K562 (cell line): ENCODE results near the gene C2CD2. TPM values are rescaled to one million over a fixed set of nuclear protein-coding genes. Genes with fewer than 3 reads are reported as not detected.

Source experiments
- CCAR2 ChIP-seq: fragments of 200-400 bp; formaldehyde crosslinking; IDR thresholded peaks from 2 replicates; pipeline ENCODE4 v1.6.1; 2017; ENCODE audit warnings: mild to moderate bottlenecking, low read depth, low read length
- CEBPG ChIP-seq, 3 experiments: fragments of 200-800 bp in 1 of 3; sonication (Bioruptor generic) in 1 of 3; sonication (generic) in 1 of 3; formaldehyde crosslinking in 1 of 3; IDR thresholded peaks in 2 of 3; conservative IDR thresholded peaks in 1 of 3; 2 replicates each; pipeline versions ENCODE4 v1.6.1 to v1.8.0; 2016 to 2022; ENCODE audit warnings: missing compliant biosample characterization in 2 of 3, missing genetic modification characterization in 2 of 3, mild to moderate bottlenecking in 1 of 3, missing genetic modification reagents in 1 of 3
- CHD1 ChIP-seq: fragments of 200-600 bp; sonication (generic); IDR thresholded peaks from one replicate; pipeline ENCODE4 v1.6.1; 2012; ENCODE audit warnings: mild to moderate bottlenecking, moderate library complexity, low read length, inconsistent platforms
- CSDE1 ChIP-seq, 2 experiments: fragments of 450-650 bp; IDR thresholded peaks; 2 replicates each; pipeline ENCODE4 v1.6.1; 2016; ENCODE audit warnings: mild to moderate bottlenecking in 1 of 2
- FOXM1 ChIP-seq, 2 experiments: fragments of 450-650 bp in 1 of 2; sonication (generic) in 1 of 2; formaldehyde crosslinking in 1 of 2; IDR thresholded peaks; 2 replicates each; pipeline versions ENCODE4 v1.6.1 to v1.9.0; 2017 to 2022; ENCODE audit warnings: low read depth in 2 of 2, mild to moderate bottlenecking in 2 of 2, missing genetic modification reagents in 1 of 2, moderate library complexity in 1 of 2
- KDM1A ChIP-seq, 2 experiments: fragments of 450-650 bp; IDR thresholded peaks; 2 replicates each; pipeline ENCODE4 v1.6.1; 2016; ENCODE audit warnings: mild to moderate bottlenecking in 2 of 2
- KLF6 ChIP-seq: fragments of 250-450 bp; sonication (Bioruptor Pico); IDR thresholded peaks from 2 replicates; pipeline ENCODE4 v1.4.0; 2020; ENCODE audit warnings: mild to moderate bottlenecking, moderate library complexity, borderline replicate concordance
- MCM5 ChIP-seq: fragments of 450-650 bp; IDR thresholded peaks from 2 replicates; pipeline ENCODE4 v1.6.1; 2016; ENCODE audit warnings: low read depth
- NR2F6 ChIP-seq: fragments of 450-650 bp; formaldehyde crosslinking; IDR thresholded peaks from 2 replicates; pipeline ENCODE4 v1.4.0; 2020; ENCODE audit warnings: mild to moderate bottlenecking
- PML ChIP-seq: IDR thresholded peaks from 2 replicates; pipeline ENCODE4 v1.6.1; 2012; ENCODE audit warnings: low read length, inconsistent platforms
- RBFOX2 ChIP-seq: fragments of 200-400 bp; formaldehyde crosslinking; IDR thresholded peaks from 2 replicates; pipeline ENCODE4 v1.6.1; 2017; ENCODE audit warnings: low read depth, mild to moderate bottlenecking, low read length, moderate library complexity
- RBM22 ChIP-seq: fragments of 200-400 bp; formaldehyde crosslinking; IDR thresholded peaks from 2 replicates; pipeline ENCODE4 v1.6.1; 2018; ENCODE audit warnings: low read length, low read depth; ENCODE audit not compliant: poor library complexity, severe bottlenecking
- RNF2 ChIP-seq: sonication (generic); IDR thresholded peaks from 2 replicates; pipeline ENCODE4 v1.6.1; 2016
- SMAD2 ChIP-seq: fragments of 150-350 bp; IDR thresholded peaks from 2 replicates; pipeline ENCODE4 v1.6.1; 2014; ENCODE audit warnings: low read depth, mild to moderate bottlenecking, low read length
- ZNF146 ChIP-seq: IDR thresholded peaks from one replicate; pipeline ENCODE4 v1.6.1; 2018; ENCODE audit warnings: missing compliant biosample characterization; ENCODE audit not compliant: unreplicated experiment
- ZNF695 ChIP-seq: fragments of 450-650 bp; formaldehyde crosslinking; IDR thresholded peaks from 2 replicates; pipeline ENCODE4 v1.4.0; 2020; ENCODE audit warnings: mild to moderate bottlenecking, moderate library complexity
- ZNF785 ChIP-seq: fragments of 250-450 bp; sonication (Bioruptor Pico); IDR thresholded peaks from 2 replicates; pipeline ENCODE4 v1.4.0; 2020; ENCODE audit warnings: mild to moderate bottlenecking
- polyA plus RNA-seq, 8 experiments: library from polyadenylated mRNA; depleted of rRNA in 4 of 8; stranded (reverse) in 5 of 8; unstranded in 3 of 8; fragments of >200 nt; fragmentation: Nextera tagmentation in 2 of 8; fragmentation: Illumina TruSeq in 1 of 8; extraction: Ambion mirVana in 2 of 8; extraction: Trizol in 1 of 8; gene quantifications; 2 replicates each; pipeline versions ENCODE4 v1.2.1 to v1.2.3, GENCODE V29; 2011 to 2014; ENCODE audit warnings: inconsistent platforms in 1 of 8, missing spikeins in 1 of 8
- total RNA-seq, 7 experiments: library from RNA; depleted of rRNA in 6 of 7; stranded (reverse); fragments of >200 nt in 6 of 7; fragmentation: Illumina TruSeq in 2 of 7; extraction: Trizol in 2 of 7; gene quantifications; 2 replicates each; pipeline versions ENCODE4 v1.2.1 to v1.2.3, GENCODE V29; 2011 to 2021; ENCODE audit warnings: low replicate concordance in 1 of 7
- TF ChIP-seq, protein P1 (sequence below): fragments of 250-450 bp; sonication (Bioruptor Pico); IDR thresholded peaks from 2 replicates; pipeline ENCODE4 v1.4.0; 2020
- TF ChIP-seq, protein P2 (sequence below): fragments of 450-650 bp; formaldehyde crosslinking; IDR thresholded peaks from 2 replicates; pipeline ENCODE4 v1.4.0; 2022; ENCODE audit warnings: mild to moderate bottlenecking, moderate library complexity
- TF ChIP-seq, protein P3 (sequence below): fragments of 250-450 bp; sonication (Bioruptor Pico); IDR thresholded peaks from 2 replicates; pipeline ENCODE4 v1.5.0; 2022; ENCODE audit warnings: mild to moderate bottlenecking

C2CD2 gene
- total and polyA plus RNA-seq, 9 of the 15 experiments (the other 6 are each of a cell fraction or from before 2014, with no cell fraction given), result 1.3 to 21.6 (median 12.1) TPM

DNA sequence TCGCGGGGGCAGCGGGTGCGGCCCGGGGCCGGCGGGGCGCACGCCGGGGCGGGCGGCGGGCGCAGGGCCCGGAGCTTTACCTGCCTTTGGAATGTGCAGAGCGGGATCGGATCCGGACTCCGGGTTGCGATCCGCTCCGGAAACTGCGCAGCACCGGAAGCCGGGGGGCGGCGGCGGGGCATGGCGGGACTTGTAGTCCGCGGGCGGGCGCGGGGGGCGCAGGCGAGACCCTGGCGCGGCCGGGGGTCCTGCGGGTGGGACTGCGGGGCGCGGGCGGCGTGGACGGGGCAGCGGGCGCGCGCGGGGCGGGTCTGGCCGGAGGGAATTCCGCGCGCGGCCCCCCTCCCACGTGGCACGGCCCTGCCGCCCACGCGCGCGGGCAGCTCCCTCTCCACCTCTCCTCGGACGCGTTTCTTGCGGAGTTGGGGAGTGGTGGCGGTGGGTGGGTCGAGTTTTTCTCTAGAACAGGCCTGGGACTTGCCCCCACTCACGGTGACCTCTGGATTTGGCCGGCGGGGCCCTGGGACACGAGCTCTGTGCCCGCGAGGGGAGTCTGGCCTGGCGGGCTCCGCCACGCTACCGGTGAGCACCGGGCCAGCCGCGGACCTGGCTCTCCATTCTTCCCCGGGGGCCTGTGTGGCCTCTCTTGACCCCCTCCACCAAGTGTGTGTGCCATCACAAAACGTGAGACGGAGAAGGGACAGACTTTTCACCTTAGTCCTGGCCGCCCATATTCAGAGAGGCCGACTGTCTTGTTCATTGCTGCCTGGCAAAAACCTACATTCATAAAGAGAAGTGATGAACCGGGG, 74.4 kb downstream of the C2CD2 start, which contains the start of gene PRDM15 (continued):
- TF ChIP-seq CSDE1 (IDR thresholded peaks at IDR 0.05) (no peak), MCM5 (no peak), ZNF146 (CRISPR knock-in tag) (no peak), NR2F6 (CRISPR knock-in tag) (no peak), PML (no peak), SMAD2 (no peak), ZNF695 (no peak; the same call in 1 of the 2 replicates), KLF6 (CRISPR knock-in tag) (no peak), FOXM1 (IDR thresholded peaks at IDR 0.05; ENCODE audit: low read depth) (no peak), FOXM1 (CRISPR knock-in tag; IDR thresholded peaks at IDR 0.05; ENCODE audit: low read depth) (no peak), CHD1 (no peak), CCAR2 (no peak), ZNF785 (no peak), CEBPG (CRISPR knock-in tag; IDR thresholded peaks at IDR 0.05) (no peak), CEBPG (tag; conservative IDR thresholded peaks at IDR 0.05 in 1 of 2, IDR thresholded peaks at IDR 0.05 in 1 of 2) (no peak), KDM1A (IDR thresholded peaks at IDR 0.05) (no peak), RBM22 (no peak), RNF2 (0 out of 2 replicates have a peak, but pooled peaks have one; percentile 8), RBFOX2 (peak; percentile 91)
- TF ChIP-seq, protein P1, sequence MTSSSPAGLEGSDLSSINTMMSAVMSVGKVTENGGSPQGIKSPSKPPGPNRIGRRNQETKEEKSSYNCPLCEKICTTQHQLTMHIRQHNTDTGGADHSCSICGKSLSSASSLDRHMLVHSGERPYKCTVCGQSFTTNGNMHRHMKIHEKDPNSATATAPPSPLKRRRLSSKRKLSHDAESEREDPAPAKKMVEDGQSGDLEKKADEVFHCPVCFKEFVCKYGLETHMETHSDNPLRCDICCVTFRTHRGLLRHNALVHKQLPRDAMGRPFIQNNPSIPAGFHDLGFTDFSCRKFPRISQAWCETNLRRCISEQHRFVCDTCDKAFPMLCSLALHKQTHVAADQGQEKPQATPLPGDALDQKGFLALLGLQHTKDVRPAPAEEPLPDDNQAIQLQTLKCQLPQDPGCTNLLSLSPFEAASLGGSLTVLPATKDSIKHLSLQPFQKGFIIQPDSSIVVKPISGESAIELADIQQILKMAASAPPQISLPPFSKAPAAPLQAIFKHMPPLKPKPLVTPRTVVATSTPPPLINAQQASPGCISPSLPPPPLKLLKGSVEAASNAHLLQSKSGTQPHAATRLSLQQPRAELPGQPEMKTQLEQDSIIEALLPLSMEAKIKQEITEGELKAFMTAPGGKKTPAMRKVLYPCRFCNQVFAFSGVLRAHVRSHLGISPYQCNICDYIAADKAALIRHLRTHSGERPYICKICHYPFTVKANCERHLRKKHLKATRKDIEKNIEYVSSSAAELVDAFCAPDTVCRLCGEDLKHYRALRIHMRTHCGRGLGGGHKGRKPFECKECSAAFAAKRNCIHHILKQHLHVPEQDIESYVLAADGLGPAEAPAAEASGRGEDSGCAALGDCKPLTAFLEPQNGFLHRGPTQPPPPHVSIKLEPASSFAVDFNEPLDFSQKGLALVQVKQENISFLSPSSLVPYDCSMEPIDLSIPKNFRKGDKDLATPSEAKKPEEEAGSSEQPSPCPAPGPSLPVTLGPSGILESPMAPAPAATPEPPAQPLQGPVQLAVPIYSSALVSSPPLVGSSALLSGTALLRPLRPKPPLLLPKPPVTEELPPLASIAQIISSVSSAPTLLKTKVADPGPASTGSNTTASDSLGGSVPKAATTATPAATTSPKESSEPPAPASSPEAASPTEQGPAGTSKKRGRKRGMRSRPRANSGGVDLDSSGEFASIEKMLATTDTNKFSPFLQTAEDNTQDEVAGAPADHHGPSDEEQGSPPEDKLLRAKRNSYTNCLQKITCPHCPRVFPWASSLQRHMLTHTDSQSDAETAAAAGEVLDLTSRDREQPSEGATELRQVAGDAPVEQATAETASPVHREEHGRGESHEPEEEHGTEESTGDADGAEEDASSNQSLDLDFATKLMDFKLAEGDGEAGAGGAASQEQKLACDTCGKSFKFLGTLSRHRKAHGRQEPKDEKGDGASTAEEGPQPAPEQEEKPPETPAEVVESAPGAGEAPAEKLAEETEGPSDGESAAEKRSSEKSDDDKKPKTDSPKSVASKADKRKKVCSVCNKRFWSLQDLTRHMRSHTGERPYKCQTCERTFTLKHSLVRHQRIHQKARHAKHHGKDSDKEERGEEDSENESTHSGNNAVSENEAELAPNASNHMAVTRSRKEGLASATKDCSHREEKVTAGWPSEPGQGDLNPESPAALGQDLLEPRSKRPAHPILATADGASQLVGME (CRISPR knock-in tag), result no peak
- TF ChIP-seq, protein P2, sequence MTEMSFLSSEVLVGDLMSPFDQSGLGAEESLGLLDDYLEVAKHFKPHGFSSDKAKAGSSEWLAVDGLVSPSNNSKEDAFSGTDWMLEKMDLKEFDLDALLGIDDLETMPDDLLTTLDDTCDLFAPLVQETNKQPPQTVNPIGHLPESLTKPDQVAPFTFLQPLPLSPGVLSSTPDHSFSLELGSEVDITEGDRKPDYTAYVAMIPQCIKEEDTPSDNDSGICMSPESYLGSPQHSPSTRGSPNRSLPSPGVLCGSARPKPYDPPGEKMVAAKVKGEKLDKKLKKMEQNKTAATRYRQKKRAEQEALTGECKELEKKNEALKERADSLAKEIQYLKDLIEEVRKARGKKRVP (CRISPR knock-in tag), result no peak
- TF ChIP-seq, protein P3, sequence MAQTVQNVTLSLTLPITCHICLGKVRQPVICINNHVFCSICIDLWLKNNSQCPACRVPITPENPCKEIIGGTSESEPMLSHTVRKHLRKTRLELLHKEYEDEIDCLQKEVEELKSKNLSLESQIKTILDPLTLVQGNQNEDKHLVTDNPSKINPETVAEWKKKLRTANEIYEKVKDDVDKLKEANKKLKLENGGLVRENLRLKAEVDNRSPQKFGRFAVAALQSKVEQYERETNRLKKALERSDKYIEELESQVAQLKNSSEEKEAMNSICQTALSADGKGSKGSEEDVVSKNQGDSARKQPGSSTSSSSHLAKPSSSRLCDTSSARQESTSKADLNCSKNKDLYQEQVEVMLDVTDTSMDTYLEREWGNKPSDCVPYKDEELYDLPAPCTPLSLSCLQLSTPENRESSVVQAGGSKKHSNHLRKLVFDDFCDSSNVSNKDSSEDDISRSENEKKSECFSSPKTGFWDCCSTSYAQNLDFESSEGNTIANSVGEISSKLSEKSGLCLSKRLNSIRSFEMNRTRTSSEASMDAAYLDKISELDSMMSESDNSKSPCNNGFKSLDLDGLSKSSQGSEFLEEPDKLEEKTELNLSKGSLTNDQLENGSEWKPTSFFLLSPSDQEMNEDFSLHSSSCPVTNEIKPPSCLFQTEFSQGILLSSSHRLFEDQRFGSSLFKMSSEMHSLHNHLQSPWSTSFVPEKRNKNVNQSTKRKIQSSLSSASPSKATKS (CRISPR knock-in tag), result no peak
